HCT116 (cell line): ENCODE results near the gene TMEM254. TPM values are rescaled to one million over a fixed set of nuclear protein-coding genes. Genes with fewer than 3 reads are reported as not detected.

Experiments
- ATAC-seq: fragments of 200-7000 bp; cut with Tn5 transposase; 2 replicates; pipeline ENCODE4 v1.9.1; 2020; ENCODE audit warnings: mild to moderate bottlenecking, moderate library complexity
- BruUV-seq: library from RNA; stranded (reverse); fragments of 400-500 nt; replicated peaks from 2 replicates; lab custom pipeline; 2021; lab: Mats Ljungman, UMichigan
- CTCF ChIA-PET: fragments of 300-600 bp; sonication (Branson Sonifier 250); formaldehyde crosslinking; loops from one replicate; lab custom pipeline; 2021; ENCODE audit warnings: antibody characterized with exemption; lab: Charles Lee
- POLR2A ChIA-PET: fragments of 300-600, 350-600 bp; sonication (Branson Sonifier 250); formaldehyde crosslinking; loops from one replicate; lab custom pipeline; 2021; ENCODE audit warnings: antibody characterized with exemption; lab: Charles Lee
- RAD21 ChIA-PET, 2 experiments: fragments of 300-600 bp; sonication (Branson Sonifier 250); formaldehyde crosslinking; loops; one replicate each; lab custom pipeline; 2023; ENCODE audit warnings: low total read pairs in 2 of 2; ENCODE audit not compliant: uncharacterized antibody in 2 of 2, unreplicated experiment in 2 of 2, low non-redundant PET in 1 of 2; lab: Charles Lee
- DNase-seq: peaks from one replicate; pipeline ENCODE4 v3.0.0-alpha.2; 2010; ENCODE audit warnings: low read depth, low spot score
- H2AFZ ChIP-seq: fragments of 200-600 bp; shearing (Covaris generic), sonication (generic); 2 replicates; pipeline ENCODE4 v1.6.1; 2017; ENCODE audit warnings: low read depth, mixed run types, mixed read lengths, antibody characterized with exemption, low read length; ENCODE audit not compliant: poor library complexity, severe bottlenecking
- H3K27ac ChIP-seq: 2 replicates; pipeline ENCODE4 v1.5.1; 2012; ENCODE audit warnings: low read depth, low read length
- H3K27me3 ChIP-seq: fragments of 200-600 bp; sonication (generic); 2 replicates; pipeline ENCODE4 v1.6.1; 2016; ENCODE audit warnings: mixed run types, low read length, mixed read lengths; ENCODE audit not compliant: insufficient read depth
- H3K36me3 ChIP-seq, 2 experiments: fragments of 200-500 bp in 1 of 2; fragments of 200-600 bp in 1 of 2; sonication (Bioruptor generic) in 1 of 2; sonication (generic) in 1 of 2; 2 replicates each; pipeline versions ENCODE4 v1.5.1 to v1.6.1; 2014 to 2016; ENCODE audit warnings: low read length in 2 of 2, inconsistent platforms in 1 of 2, mixed read lengths in 1 of 2, mixed run types in 1 of 2; ENCODE audit not compliant: insufficient read depth in 2 of 2, control insufficient read depth in 1 of 2
- H3K4me1 ChIP-seq, 2 experiments: fragments of 200-600 bp in 1 of 2; sonication (generic) in 1 of 2; 2 replicates each; pipeline versions ENCODE4 v1.5.1 to v1.6.1; 2012 to 2017; ENCODE audit warnings: low read length in 2 of 2, inconsistent platforms in 1 of 2, mild to moderate bottlenecking in 1 of 2, mixed read lengths in 1 of 2, mixed run types in 1 of 2, moderate library complexity in 1 of 2; ENCODE audit not compliant: insufficient read depth in 2 of 2, control insufficient read depth in 1 of 2
- H3K4me2 ChIP-seq: fragments of 200-600 bp; sonication (generic); 2 replicates; pipeline ENCODE4 v1.6.1; 2017; ENCODE audit warnings: mixed run types, low read length, mixed read lengths
- H3K4me3 ChIP-seq, 2 experiments: fragments of 200-600 bp in 1 of 2; sonication (generic) in 1 of 2; replicated peaks in 1 of 2; 2 replicates each; pipeline ENCODE4 v1.5.1; 2011 to 2016; ENCODE audit warnings: low read length in 2 of 2, control low read depth in 1 of 2, low read depth in 1 of 2, mild to moderate bottlenecking in 1 of 2, mixed read lengths in 1 of 2, mixed run types in 1 of 2
- H3K79me2 ChIP-seq: fragments of 200-600 bp; sonication (generic); 2 replicates; pipeline ENCODE4 v1.6.1; 2017; ENCODE audit warnings: mild to moderate bottlenecking, mixed run types, low read length, moderate library complexity, mixed read lengths; ENCODE audit not compliant: insufficient read depth
- H3K9ac ChIP-seq: fragments of 200-600 bp; sonication (generic); 2 replicates; pipeline ENCODE4 v1.6.1; 2016; ENCODE audit warnings: low read length, mixed read lengths
- H3K9me2 ChIP-seq: fragments of 200-600 bp; sonication (generic), shearing (Covaris generic); 2 replicates; pipeline ENCODE4 v1.6.1; 2017; ENCODE audit warnings: mixed run types, mild to moderate bottlenecking, moderate library complexity; ENCODE audit not compliant: insufficient read depth
- H3K9me3 ChIP-seq, 2 experiments: fragments of 200-500 bp in 1 of 2; fragments of 200-600 bp in 1 of 2; sonication (Bioruptor generic) in 1 of 2; sonication (generic) in 1 of 2; 2 replicates each; pipeline ENCODE4 v1.6.1; 2014 to 2017; ENCODE audit warnings: low read length in 2 of 2, mixed read lengths in 2 of 2, inconsistent platforms in 1 of 2, low read depth in 1 of 2, mild to moderate bottlenecking in 1 of 2, mixed run types in 1 of 2, moderate library complexity in 1 of 2; ENCODE audit not compliant: control insufficient read depth in 1 of 2, insufficient read depth in 1 of 2
- H4K20me1 ChIP-seq: fragments of 200-600 bp; sonication (generic), shearing (Covaris generic); 2 replicates; pipeline ENCODE4 v1.6.1; 2017; ENCODE audit warnings: mixed run types, mild to moderate bottlenecking, moderate library complexity; ENCODE audit not compliant: insufficient read depth
- CBX3 ChIP-seq: IDR thresholded peaks from 2 replicates; pipeline ENCODE4 v1.6.1; 2012; ENCODE audit warnings: low read depth
- CEBPB ChIP-seq: IDR thresholded peaks from 2 replicates; pipeline ENCODE4 v1.6.1; 2012; ENCODE audit warnings: low read depth
- EGR1 ChIP-seq: IDR thresholded peaks from 2 replicates; pipeline ENCODE4 v1.6.1; 2012; ENCODE audit warnings: low read depth
- ELF1 ChIP-seq: IDR thresholded peaks from 2 replicates; pipeline ENCODE4 v1.6.1; 2012; ENCODE audit warnings: low read depth, borderline replicate concordance
- EZH2 ChIP-seq: fragments of 200-600 bp; sonication (generic); IDR thresholded peaks from 2 replicates; pipeline ENCODE4 v1.6.1; 2017; ENCODE audit warnings: antibody characterized with exemption, mixed run types
- EZH2phosphoT487 ChIP-seq: fragments of 200-600 bp; IDR thresholded peaks from 2 replicates; pipeline ENCODE4 v1.6.1; 2018; ENCODE audit warnings: antibody characterized with exemption, borderline replicate concordance
- FOSL1 ChIP-seq: IDR thresholded peaks from 2 replicates; pipeline ENCODE4 v1.6.1; 2012; ENCODE audit warnings: low read depth
- JUND ChIP-seq: IDR thresholded peaks from 2 replicates; pipeline ENCODE4 v1.6.1; 2012
- POLR2A ChIP-seq: IDR thresholded peaks from 2 replicates; pipeline ENCODE4 v1.7.0; 2011; ENCODE audit warnings: borderline replicate concordance; ENCODE audit not compliant: insufficient read depth, insufficient read length; ENCODE audit errors: extremely low read depth
- POLR2AphosphoS5 ChIP-seq: IDR thresholded peaks from 2 replicates; pipeline ENCODE4 v1.6.1; 2011; ENCODE audit warnings: mild to moderate bottlenecking, low read depth, low read length, moderate library complexity
- RAD21 ChIP-seq: IDR thresholded peaks from 2 replicates; pipeline ENCODE4 v1.6.1; 2012; ENCODE audit warnings: low read depth, mild to moderate bottlenecking
- SIN3A ChIP-seq: IDR thresholded peaks from 2 replicates; pipeline ENCODE4 v1.6.1; 2012; ENCODE audit warnings: low read depth
- SP1 ChIP-seq: IDR thresholded peaks from 2 replicates; pipeline ENCODE4 v1.6.1; 2012; ENCODE audit warnings: low read depth
- TCF7L2 ChIP-seq: IDR thresholded peaks from 2 replicates; pipeline ENCODE4 v1.7.0; 2011; ENCODE audit warnings: borderline replicate concordance, inconsistent platforms; ENCODE audit not compliant: insufficient read depth, insufficient read length; ENCODE audit errors: extremely low read depth
- YY1 ChIP-seq: IDR thresholded peaks from 2 replicates; pipeline ENCODE4 v1.6.1; 2011; ENCODE audit warnings: low read length, low read depth, moderate library complexity, mild to moderate bottlenecking; ENCODE audit not compliant: insufficient replicate concordance; ENCODE audit errors: extremely low read depth
- ZFX ChIP-seq: fragments of 450-650 bp; IDR thresholded peaks from 2 replicates; pipeline ENCODE4 v1.6.1; 2017
- ZNF274 ChIP-seq: fragments of 200-500 bp; sonication (Bioruptor generic); IDR thresholded peaks from 2 replicates; pipeline ENCODE4 v1.6.1; 2014; ENCODE audit warnings: mild to moderate bottlenecking, low read depth, low read length, inconsistent platforms
- intact Hi-C: fragments of 100-400 bp; cut with micrococcal nuclease; formaldehyde crosslinking; loops from 2 replicates; pipeline ENCODE4 v1.10.0; 2022
- total RNA-seq: library from RNA; stranded (reverse); gene quantifications from one replicate; pipeline ENCODE4 v1.2.1, GENCODE V29; 2021; ENCODE audit not compliant: unreplicated experiment
- TF ChIP-seq, protein P1 (sequence below): IDR thresholded peaks from 2 replicates; pipeline ENCODE4 v1.6.1; 2012
- TF ChIP-seq, protein P2 (sequence below): IDR thresholded peaks from 2 replicates; pipeline ENCODE4 v1.6.1; 2011; ENCODE audit warnings: mild to moderate bottlenecking, low read length, moderate library complexity; ENCODE audit not compliant: insufficient replicate concordance; ENCODE audit errors: extremely low read depth
- TF ChIP-seq, protein P3 (sequence below): IDR thresholded peaks from 2 replicates; pipeline ENCODE4 v1.6.1; 2012; ENCODE audit warnings: low read depth

Gene TMEM254
- total RNA-seq, 1 experiment from 2014 or later, result 12.1 TPM

DNA sequence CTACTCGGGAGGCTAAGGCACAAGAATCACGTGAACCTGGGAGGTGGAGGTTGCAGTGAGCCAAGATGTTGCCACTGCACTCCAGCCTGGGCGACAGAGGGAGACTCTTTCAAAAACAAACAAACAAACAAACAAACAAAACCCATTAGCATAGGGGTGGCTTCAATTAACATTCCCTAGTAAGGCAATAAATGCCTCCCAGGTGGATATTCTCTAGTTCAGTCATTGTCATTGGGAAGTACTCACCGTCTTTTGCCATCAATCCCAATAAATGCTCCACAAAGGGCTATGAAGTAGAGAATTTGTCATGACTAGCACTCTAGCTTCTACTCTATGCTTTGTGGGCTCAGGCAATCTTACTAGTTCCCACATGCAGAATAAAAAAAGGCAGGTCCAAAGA, 11.7 kb upstream of the TMEM254 start:
- H3K9me2 ChIP-seq, result no peaks in the 10 kb centered on the region
- 0 out of 4 replicates have a peak, but pooled peaks cover 0 to 5% of the 10 kb centered on the region in 2 experiments for H3K9me3 ChIP-seq
- POLR2A ChIA-PET, result interaction anchor here (0.7 kb wide), 1 partner anchor 12 kb away, joined by 3 read pairs; no protein-coding TSS in a partner anchor
- no peaks in the 10 kb centered on the region for H3K27me3 ChIP-seq
- no peak overlapping the region for H3K4me3 ChIP-seq
- DNase-seq (no peak), ATAC-seq (no peak)
- H3K4me2 ChIP-seq, result no peak overlapping the region
- H4K20me1 ChIP-seq, result no peaks in the 10 kb centered on the region
- RAD21 ChIA-PET, result no interaction called here
- H3K4me1 ChIP-seq, result no peaks in the 10 kb centered on the region
- no peak overlapping the region for H2AFZ ChIP-seq
- TF ChIP-seq, protein P1, sequence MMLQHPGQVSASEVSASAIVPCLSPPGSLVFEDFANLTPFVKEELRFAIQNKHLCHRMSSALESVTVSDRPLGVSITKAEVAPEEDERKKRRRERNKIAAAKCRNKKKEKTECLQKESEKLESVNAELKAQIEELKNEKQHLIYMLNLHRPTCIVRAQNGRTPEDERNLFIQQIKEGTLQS, result no peak
- no peak for TF ChIP-seq CBX3
- TF ChIP-seq, protein P2, sequence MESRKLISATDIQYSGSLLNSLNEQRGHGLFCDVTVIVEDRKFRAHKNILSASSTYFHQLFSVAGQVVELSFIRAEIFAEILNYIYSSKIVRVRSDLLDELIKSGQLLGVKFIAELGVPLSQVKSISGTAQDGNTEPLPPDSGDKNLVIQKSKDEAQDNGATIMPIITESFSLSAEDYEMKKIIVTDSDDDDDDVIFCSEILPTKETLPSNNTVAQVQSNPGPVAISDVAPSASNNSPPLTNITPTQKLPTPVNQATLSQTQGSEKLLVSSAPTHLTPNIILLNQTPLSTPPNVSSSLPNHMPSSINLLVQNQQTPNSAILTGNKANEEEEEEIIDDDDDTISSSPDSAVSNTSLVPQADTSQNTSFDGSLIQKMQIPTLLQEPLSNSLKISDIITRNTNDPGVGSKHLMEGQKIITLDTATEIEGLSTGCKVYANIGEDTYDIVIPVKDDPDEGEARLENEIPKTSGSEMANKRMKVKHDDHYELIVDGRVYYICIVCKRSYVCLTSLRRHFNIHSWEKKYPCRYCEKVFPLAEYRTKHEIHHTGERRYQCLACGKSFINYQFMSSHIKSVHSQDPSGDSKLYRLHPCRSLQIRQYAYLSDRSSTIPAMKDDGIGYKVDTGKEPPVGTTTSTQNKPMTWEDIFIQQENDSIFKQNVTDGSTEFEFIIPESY, result no peak
- TF ChIP-seq ZFX, result no peak
- no peak for TF ChIP-seq JUND
- TF ChIP-seq ELF1, result no peak
- TF ChIP-seq, protein P3, sequence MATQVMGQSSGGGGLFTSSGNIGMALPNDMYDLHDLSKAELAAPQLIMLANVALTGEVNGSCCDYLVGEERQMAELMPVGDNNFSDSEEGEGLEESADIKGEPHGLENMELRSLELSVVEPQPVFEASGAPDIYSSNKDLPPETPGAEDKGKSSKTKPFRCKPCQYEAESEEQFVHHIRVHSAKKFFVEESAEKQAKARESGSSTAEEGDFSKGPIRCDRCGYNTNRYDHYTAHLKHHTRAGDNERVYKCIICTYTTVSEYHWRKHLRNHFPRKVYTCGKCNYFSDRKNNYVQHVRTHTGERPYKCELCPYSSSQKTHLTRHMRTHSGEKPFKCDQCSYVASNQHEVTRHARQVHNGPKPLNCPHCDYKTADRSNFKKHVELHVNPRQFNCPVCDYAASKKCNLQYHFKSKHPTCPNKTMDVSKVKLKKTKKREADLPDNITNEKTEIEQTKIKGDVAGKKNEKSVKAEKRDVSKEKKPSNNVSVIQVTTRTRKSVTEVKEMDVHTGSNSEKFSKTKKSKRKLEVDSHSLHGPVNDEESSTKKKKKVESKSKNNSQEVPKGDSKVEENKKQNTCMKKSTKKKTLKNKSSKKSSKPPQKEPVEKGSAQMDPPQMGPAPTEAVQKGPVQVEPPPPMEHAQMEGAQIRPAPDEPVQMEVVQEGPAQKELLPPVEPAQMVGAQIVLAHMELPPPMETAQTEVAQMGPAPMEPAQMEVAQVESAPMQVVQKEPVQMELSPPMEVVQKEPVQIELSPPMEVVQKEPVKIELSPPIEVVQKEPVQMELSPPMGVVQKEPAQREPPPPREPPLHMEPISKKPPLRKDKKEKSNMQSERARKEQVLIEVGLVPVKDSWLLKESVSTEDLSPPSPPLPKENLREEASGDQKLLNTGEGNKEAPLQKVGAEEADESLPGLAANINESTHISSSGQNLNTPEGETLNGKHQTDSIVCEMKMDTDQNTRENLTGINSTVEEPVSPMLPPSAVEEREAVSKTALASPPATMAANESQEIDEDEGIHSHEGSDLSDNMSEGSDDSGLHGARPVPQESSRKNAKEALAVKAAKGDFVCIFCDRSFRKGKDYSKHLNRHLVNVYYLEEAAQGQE, result no peak
- no peak for TF ChIP-seq TCF7L2
- no peak for TF ChIP-seq ZNF274
- no peak for TF ChIP-seq SIN3A
- no peak for TF ChIP-seq CEBPB
- no peak for TF ChIP-seq FOSL1
- TF ChIP-seq SP1, result no peak
- TF ChIP-seq RAD21, result no peak
- TF ChIP-seq EGR1, result no peak
- TF ChIP-seq POLR2AphosphoS5, result no peak
- no peak for TF ChIP-seq POLR2A
- TF ChIP-seq YY1, result no peak
- no peak for TF ChIP-seq EZH2
- no peak for TF ChIP-seq EZH2phosphoT487
- TF ChIP-seq, all 23 proteins: peak for 0
- BruUV-seq, result no TSS peak
- no peaks in the 10 kb centered on the region for H3K79me2 ChIP-seq
- CTCF ChIA-PET, result interaction anchor here (1.5 kb wide), 1 partner anchor 8 kb away, joined by 6 read pairs; no protein-coding TSS in a partner anchor
- H3K9ac ChIP-seq, result no peak overlapping the region
- no peak overlapping the region for H3K27ac ChIP-seq
- H3K36me3 ChIP-seq, result no peaks in the 10 kb centered on the region
- intact Hi-C loops, result no loop called here
